Measurements from ENCODE around the gene ACTR8.
"Not testable (repeated sequence)": the region's sequence is repeated elsewhere in the genome, so short reads cannot be mapped to it uniquely, and the experiment has no call there.

- TF ChIP-seq CTCF, POLR2A, EP300 (IDR thresholded peaks at IDR 0.05): not testable (repeated sequence)
Measured at GRCh38 chr3:53927208-53927872, 45.4 kb upstream of the ACTR8 start.
